ENCODE measurements around the gene NAV1. TPM values are rescaled to one million over a fixed set of nuclear protein-coding genes. Genes with fewer than 3 reads are reported as not detected.

Gene NAV1
- polyA plus RNA-seq, 2 of the 4 experiments (the other 2 are of a cell fraction) = 3.7 to 8.4 TPM

DNA sequence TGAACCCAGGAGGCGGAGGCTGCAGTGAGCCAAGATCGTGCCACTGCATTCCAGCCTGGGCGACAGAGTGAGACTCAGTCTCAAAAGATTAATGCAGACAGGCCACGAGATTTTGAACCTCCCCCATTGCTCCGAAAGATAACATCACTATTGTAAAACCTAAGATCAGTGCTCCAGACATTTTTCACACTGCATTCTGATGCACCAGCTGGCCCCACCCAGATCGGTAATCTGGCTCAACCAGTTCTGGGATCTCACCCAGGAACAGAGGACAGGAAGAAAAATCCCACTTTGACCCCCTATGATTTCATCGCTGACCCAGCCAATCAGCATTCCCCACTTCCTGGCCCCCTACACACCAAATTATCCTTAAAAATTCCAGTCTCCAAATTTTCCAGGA is 21.3 kb upstream of the NAV1 start:
- ATAC-seq = no peak
- ChIA-PET POLR2A (no interaction called here), CTCF (interaction anchor here (0.9 to 49.4 kb wide), 8 partner anchors 13 to 281 kb away, joined by 3 to 1452 read pairs (median 5); partner anchors contain the start of genes CSRP1 and NAV1)
- no peak for DNase-seq (ENCODE audit: low read depth in 1 of 2, low spot score in 1 of 2)
- Histone ChIP-seq H3K27ac (no peak overlapping the region), H3K4me3 (no peak overlapping the region), H3K9me3 (no peaks in the 10 kb centered on the region), H3K4me2 (no peak overlapping the region), H3K4me1 (peaks cover 2% of the 10 kb centered on the region)
- 74% methylated on average over 7 of the region's 7 CpGs for WGBS (ENCODE audit: missing lambda C conversion rate)
- TF ChIP-seq, protein P1, sequence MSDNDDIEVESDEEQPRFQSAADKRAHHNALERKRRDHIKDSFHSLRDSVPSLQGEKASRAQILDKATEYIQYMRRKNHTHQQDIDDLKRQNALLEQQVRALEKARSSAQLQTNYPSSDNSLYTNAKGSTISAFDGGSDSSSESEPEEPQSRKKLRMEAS (IDR thresholded peaks at IDR 0.05) = no peak
- no peak for TF ChIP-seq NFE2L2 (conservative IDR thresholded peaks at IDR 0.05; ENCODE audit: low read length)
- TF ChIP-seq CHD2 (IDR thresholded peaks at IDR 0.05; ENCODE audit: low read length, partially characterized antibody) = no peak
- TF ChIP-seq MAZ (IDR thresholded peaks at IDR 0.05; ENCODE audit: borderline replicate concordance, low read depth, low read length) = no peak
- TF ChIP-seq NPAS2 (CRISPR knock-in tag; IDR thresholded peaks at IDR 0.05; ENCODE audit: borderline replicate concordance) = no peak
- TF ChIP-seq, protein P2, sequence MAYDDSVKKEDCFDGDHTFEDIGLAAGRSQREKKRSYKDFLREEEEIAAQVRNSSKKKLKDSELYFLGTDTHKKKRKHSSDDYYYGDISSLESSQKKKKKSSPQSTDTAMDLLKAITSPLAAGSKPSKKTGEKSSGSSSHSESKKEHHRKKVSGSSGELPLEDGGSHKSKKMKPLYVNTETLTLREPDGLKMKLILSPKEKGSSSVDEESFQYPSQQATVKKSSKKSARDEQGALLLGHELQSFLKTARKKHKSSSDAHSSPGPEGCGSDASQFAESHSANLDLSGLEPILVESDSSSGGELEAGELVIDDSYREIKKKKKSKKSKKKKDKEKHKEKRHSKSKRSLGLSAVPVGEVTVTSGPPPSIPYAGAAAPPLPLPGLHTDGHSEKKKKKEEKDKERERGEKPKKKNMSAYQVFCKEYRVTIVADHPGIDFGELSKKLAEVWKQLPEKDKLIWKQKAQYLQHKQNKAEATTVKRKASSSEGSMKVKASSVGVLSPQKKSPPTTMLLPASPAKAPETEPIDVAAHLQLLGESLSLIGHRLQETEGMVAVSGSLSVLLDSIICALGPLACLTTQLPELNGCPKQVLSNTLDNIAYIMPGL (CRISPR knock-in tag; IDR thresholded peaks at IDR 0.05; ENCODE audit: borderline replicate concordance) = no peak
- TF ChIP-seq, protein P3, sequence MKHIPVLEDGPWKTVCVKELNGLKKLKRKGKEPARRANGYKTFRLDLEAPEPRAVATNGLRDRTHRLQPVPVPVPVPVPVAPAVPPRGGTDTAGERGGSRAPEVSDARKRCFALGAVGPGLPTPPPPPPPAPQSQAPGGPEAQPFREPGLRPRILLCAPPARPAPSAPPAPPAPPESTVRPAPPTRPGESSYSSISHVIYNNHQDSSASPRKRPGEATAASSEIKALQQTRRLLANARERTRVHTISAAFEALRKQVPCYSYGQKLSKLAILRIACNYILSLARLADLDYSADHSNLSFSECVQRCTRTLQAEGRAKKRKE (CRISPR knock-in tag; IDR thresholded peaks at IDR 0.05; ENCODE audit: low read depth) = no peak
- TF ChIP-seq, protein P4, sequence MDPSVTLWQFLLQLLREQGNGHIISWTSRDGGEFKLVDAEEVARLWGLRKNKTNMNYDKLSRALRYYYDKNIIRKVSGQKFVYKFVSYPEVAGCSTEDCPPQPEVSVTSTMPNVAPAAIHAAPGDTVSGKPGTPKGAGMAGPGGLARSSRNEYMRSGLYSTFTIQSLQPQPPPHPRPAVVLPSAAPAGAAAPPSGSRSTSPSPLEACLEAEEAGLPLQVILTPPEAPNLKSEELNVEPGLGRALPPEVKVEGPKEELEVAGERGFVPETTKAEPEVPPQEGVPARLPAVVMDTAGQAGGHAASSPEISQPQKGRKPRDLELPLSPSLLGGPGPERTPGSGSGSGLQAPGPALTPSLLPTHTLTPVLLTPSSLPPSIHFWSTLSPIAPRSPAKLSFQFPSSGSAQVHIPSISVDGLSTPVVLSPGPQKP (IDR thresholded peaks at IDR 0.05; ENCODE audit: low read depth, low read length) = no peak
- TF ChIP-seq HOXA7 (CRISPR knock-in tag; IDR thresholded peaks at IDR 0.05) = no peak
- no peak for TF ChIP-seq JUNB (IDR thresholded peaks at IDR 0.05)
- TF ChIP-seq, protein P5, sequence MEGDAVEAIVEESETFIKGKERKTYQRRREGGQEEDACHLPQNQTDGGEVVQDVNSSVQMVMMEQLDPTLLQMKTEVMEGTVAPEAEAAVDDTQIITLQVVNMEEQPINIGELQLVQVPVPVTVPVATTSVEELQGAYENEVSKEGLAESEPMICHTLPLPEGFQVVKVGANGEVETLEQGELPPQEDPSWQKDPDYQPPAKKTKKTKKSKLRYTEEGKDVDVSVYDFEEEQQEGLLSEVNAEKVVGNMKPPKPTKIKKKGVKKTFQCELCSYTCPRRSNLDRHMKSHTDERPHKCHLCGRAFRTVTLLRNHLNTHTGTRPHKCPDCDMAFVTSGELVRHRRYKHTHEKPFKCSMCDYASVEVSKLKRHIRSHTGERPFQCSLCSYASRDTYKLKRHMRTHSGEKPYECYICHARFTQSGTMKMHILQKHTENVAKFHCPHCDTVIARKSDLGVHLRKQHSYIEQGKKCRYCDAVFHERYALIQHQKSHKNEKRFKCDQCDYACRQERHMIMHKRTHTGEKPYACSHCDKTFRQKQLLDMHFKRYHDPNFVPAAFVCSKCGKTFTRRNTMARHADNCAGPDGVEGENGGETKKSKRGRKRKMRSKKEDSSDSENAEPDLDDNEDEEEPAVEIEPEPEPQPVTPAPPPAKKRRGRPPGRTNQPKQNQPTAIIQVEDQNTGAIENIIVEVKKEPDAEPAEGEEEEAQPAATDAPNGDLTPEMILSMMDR (IDR thresholded peaks at IDR 0.05) = no peak
- TF ChIP-seq HOXB13 (CRISPR knock-in tag; IDR thresholded peaks at IDR 0.05; ENCODE audit: low read depth) = no peak
- TF ChIP-seq, protein P6, sequence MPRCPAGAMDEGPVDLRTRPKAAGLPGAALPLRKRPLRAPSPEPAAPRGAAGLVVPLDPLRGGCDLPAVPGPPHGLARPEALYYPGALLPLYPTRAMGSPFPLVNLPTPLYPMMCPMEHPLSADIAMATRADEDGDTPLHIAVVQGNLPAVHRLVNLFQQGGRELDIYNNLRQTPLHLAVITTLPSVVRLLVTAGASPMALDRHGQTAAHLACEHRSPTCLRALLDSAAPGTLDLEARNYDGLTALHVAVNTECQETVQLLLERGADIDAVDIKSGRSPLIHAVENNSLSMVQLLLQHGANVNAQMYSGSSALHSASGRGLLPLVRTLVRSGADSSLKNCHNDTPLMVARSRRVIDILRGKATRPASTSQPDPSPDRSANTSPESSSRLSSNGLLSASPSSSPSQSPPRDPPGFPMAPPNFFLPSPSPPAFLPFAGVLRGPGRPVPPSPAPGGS (IDR thresholded peaks at IDR 0.05) = no peak
- no peak for FAIRE-seq

DNA sequence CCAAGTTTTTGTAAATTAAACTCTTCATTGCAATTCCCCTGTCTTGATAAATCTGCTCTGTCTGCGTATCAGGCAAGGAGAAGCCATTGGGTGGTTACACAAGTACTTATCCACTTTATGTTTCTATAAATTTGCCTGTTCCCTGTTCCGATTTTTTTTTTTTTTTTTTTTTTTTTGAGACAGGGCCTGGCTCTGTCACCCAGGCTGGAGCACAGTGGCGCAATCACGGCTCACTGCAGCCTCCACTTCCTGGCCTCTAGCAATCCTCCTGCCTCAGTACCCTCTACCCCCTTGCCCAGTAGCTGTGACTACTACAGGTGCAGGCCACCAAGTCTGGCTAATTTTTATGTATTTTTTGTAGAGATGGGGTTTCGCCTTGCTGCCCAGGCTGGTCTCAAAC is 20.9 kb upstream of the NAV1 start:
- no peaks in the 10 kb centered on the region for H3K4me1 ChIP-seq
- FAIRE-seq (no peak), DNase-seq (ENCODE audit: low read depth in 1 of 2, low spot score in 1 of 2) (no peak), ATAC-seq (no peak)
- WGBS (ENCODE audit: missing lambda C conversion rate) = 93% methylated on average over 5 of the region's 5 CpGs
- ChIA-PET CTCF (interaction anchor here (0.9 to 49.4 kb wide), 8 partner anchors 13 to 186 kb away, joined by 3 to 1452 read pairs (median 5); partner anchors contain the start of genes CSRP1 and NAV1), POLR2A (no interaction called here)
- no peak overlapping the region for H3K4me2 ChIP-seq
- TF ChIP-seq JUNB (IDR thresholded peaks at IDR 0.05) (no peak), HEYL (CRISPR knock-in tag; IDR thresholded peaks at IDR 0.05) (no peak), POLR2AphosphoS2 (conservative IDR thresholded peaks at IDR 0.05; ENCODE audit: low read length) (no peak), RFX5 (IDR thresholded peaks at IDR 0.05) (no peak), FOSL2 (IDR thresholded peaks at IDR 0.05) (no peak), FOSL2 (CRISPR knock-in tag; IDR thresholded peaks at IDR 0.05) (no peak), HDAC2 (IDR thresholded peaks at IDR 0.05) (no peak), TP53 (CRISPR knock-in tag; IDR thresholded peaks at IDR 0.05) (no peak), BHLHE40 (IDR thresholded peaks at IDR 0.05; ENCODE audit: low read depth, low read length) (no peak), RCOR1 (IDR thresholded peaks at IDR 0.05; ENCODE audit: low read depth, low read length) (no peak), CHD4 (IDR thresholded peaks at IDR 0.05; ENCODE audit: borderline replicate concordance) (no peak), CBX2 (IDR thresholded peaks at IDR 0.05; ENCODE audit: borderline replicate concordance, low read depth) (no peak), CHD2 (IDR thresholded peaks at IDR 0.05; ENCODE audit: low read length, partially characterized antibody) (no peak)
- TF ChIP-seq, protein P7, sequence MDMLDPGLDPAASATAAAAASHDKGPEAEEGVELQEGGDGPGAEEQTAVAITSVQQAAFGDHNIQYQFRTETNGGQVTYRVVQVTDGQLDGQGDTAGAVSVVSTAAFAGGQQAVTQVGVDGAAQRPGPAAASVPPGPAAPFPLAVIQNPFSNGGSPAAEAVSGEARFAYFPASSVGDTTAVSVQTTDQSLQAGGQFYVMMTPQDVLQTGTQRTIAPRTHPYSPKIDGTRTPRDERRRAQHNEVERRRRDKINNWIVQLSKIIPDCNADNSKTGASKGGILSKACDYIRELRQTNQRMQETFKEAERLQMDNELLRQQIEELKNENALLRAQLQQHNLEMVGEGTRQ (IDR thresholded peaks at IDR 0.05) = no peak
- TF ChIP-seq, protein P8, sequence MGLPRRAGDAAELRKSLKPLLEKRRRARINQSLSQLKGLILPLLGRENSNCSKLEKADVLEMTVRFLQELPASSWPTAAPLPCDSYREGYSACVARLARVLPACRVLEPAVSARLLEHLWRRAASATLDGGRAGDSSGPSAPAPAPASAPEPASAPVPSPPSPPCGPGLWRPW (IDR thresholded peaks at IDR 0.05) = no peak
- TF ChIP-seq, protein P1 (IDR thresholded peaks at IDR 0.05) = no peak
- TF ChIP-seq, protein P5 (IDR thresholded peaks at IDR 0.05) = no peak
- no peak overlapping the region for H3K27ac ChIP-seq
- no peaks in the 10 kb centered on the region for H3K9me3 ChIP-seq
- no peak overlapping the region for H3K4me3 ChIP-seq
